K562 (cell line): ENCODE data around the gene TTC24. TPM values are rescaled to one million over a fixed set of nuclear protein-coding genes. Genes with fewer than 3 reads are reported as not detected.
A peak's percentile ranks its signal among the peaks of the same experiment; 100 is the strongest.

Source experiments
- ARHGAP35 ChIP-seq: fragments of 450-650 bp; IDR thresholded peaks from 2 replicates; pipeline ENCODE4 v1.6.1; 2018; ENCODE audit not compliant: partially characterized antibody
- CBFA2T2 ChIP-seq: fragments of 450-650 bp; conservative IDR thresholded peaks from 2 replicates; pipeline ENCODE4 v1.6.1; 2017; ENCODE audit warnings: mild to moderate bottlenecking
- CTCFL ChIP-seq: IDR thresholded peaks from 2 replicates; pipeline ENCODE4 v1.6.1; 2011; ENCODE audit warnings: borderline replicate concordance, low read depth, mild to moderate bottlenecking, moderate library complexity, low read length; ENCODE audit not compliant: insufficient read depth, poor library complexity, severe bottlenecking
- DPF2 ChIP-seq: fragments of 450-650 bp; IDR thresholded peaks from 2 replicates; pipeline ENCODE4 v1.6.1; 2016
- FOSL1 ChIP-seq: fragments of 200-800 bp; sonication (Bioruptor generic); conservative IDR thresholded peaks from 2 replicates; pipeline ENCODE4 v1.6.1; 2016; ENCODE audit warnings: missing genetic modification characterization, missing compliant biosample characterization
- GATA2 ChIP-seq: sonication (generic); formaldehyde crosslinking; IDR thresholded peaks from 2 replicates; pipeline ENCODE4 v1.4.0; 2020; ENCODE audit warnings: mild to moderate bottlenecking, missing genetic modification reagents
- GATAD2B ChIP-seq: fragments of 450-650 bp; IDR thresholded peaks from 2 replicates; pipeline ENCODE4 v1.6.1; 2017; ENCODE audit warnings: mild to moderate bottlenecking, borderline replicate concordance
- MAFK ChIP-seq: IDR thresholded peaks from 2 replicates; pipeline ENCODE4 v1.6.1; 2011; ENCODE audit warnings: low read length, improper control_type of control experiment
- MBD2 ChIP-seq: sonication (generic); IDR thresholded peaks from 2 replicates; pipeline ENCODE4 v1.6.1; 2016; ENCODE audit warnings: low read depth, borderline replicate concordance
- MECOM ChIP-seq: fragments of 250-450 bp; sonication (Bioruptor Pico); IDR thresholded peaks from 2 replicates; pipeline ENCODE4 v1.8.0; 2022; ENCODE audit warnings: inconsistent platforms
- NFIC ChIP-seq: fragments of 450-650 bp; IDR thresholded peaks from 2 replicates; pipeline ENCODE4 v1.6.1; 2017; ENCODE audit warnings: mild to moderate bottlenecking, inconsistent platforms
- NONO ChIP-seq, 2 experiments: fragments of 200-400 bp in 1 of 2; fragments of 450-650 bp in 1 of 2; formaldehyde crosslinking in 1 of 2; IDR thresholded peaks; 2 replicates each; pipeline ENCODE4 v1.6.1; 2017; ENCODE audit warnings: low read depth in 2 of 2, mild to moderate bottlenecking in 2 of 2, moderate library complexity in 2 of 2, low read length in 1 of 2
- PHB2 ChIP-seq: fragments of 450-650 bp; IDR thresholded peaks from 2 replicates; pipeline ENCODE4 v1.6.1; 2017; ENCODE audit warnings: low read depth
- PML ChIP-seq: IDR thresholded peaks from 2 replicates; pipeline ENCODE4 v1.6.1; 2012; ENCODE audit warnings: low read length, inconsistent platforms
- RAD21 ChIP-seq, 2 experiments: fragments of 250-450 bp in 1 of 2; fragments of 450-650 bp in 1 of 2; sonication (Bioruptor Pico) in 1 of 2; formaldehyde crosslinking in 1 of 2; IDR thresholded peaks in 1 of 2; conservative IDR thresholded peaks in 1 of 2; 2 replicates each; pipeline versions ENCODE4 v1.4.0 to v1.8.0; 2020 to 2022; ENCODE audit warnings: mild to moderate bottlenecking in 2 of 2, moderate library complexity in 1 of 2
- SMAD1 ChIP-seq: fragments of 150-350 bp; IDR thresholded peaks from 2 replicates; pipeline ENCODE4 v1.6.1; 2014; ENCODE audit warnings: low read length, low read depth; ENCODE audit not compliant: partially characterized antibody
- SMAD4 ChIP-seq: fragments of 250-450 bp; sonication (Bioruptor Pico); conservative IDR thresholded peaks from 2 replicates; pipeline ENCODE4 v1.8.0; 2021; ENCODE audit warnings: inconsistent platforms, mild to moderate bottlenecking, moderate library complexity
- TAL1 ChIP-seq: fragments of 450-650 bp; IDR thresholded peaks from 2 replicates; pipeline ENCODE4 v1.6.1; 2016; ENCODE audit warnings: mild to moderate bottlenecking
- TARDBP ChIP-seq: fragments of 450-650 bp; IDR thresholded peaks from 2 replicates; pipeline ENCODE4 v1.6.1; 2016
- ZFP36 ChIP-seq: fragments of 150-350 bp; IDR thresholded peaks from 2 replicates; pipeline ENCODE4 v1.6.1; 2018; ENCODE audit warnings: low read length, low read depth; ENCODE audit not compliant: partially characterized antibody
- ZNF146 ChIP-seq: IDR thresholded peaks from one replicate; pipeline ENCODE4 v1.6.1; 2018; ENCODE audit warnings: missing compliant biosample characterization; ENCODE audit not compliant: unreplicated experiment
- ZNF23 ChIP-seq: fragments of 250-450 bp; sonication (Bioruptor Pico); IDR thresholded peaks from 2 replicates; pipeline ENCODE4 v1.4.0; 2020; ENCODE audit warnings: mild to moderate bottlenecking
- ZNF518B ChIP-seq: fragments of 250-450 bp; sonication (Bioruptor Pico); IDR thresholded peaks from 2 replicates; pipeline ENCODE4 v1.5.0; 2021; ENCODE audit warnings: mild to moderate bottlenecking, moderate library complexity
- polyA plus RNA-seq, 8 experiments: library from polyadenylated mRNA; depleted of rRNA in 4 of 8; stranded (reverse) in 5 of 8; unstranded in 3 of 8; fragments of >200 nt; fragmentation: Nextera tagmentation in 2 of 8; fragmentation: Illumina TruSeq in 1 of 8; extraction: Ambion mirVana in 2 of 8; extraction: Trizol in 1 of 8; gene quantifications; 2 replicates each; pipeline versions ENCODE4 v1.2.1 to v1.2.3, GENCODE V29; 2011 to 2014; ENCODE audit warnings: inconsistent platforms in 1 of 8, missing spikeins in 1 of 8
- total RNA-seq, 7 experiments: library from RNA; depleted of rRNA in 6 of 7; stranded (reverse); fragments of >200 nt in 6 of 7; fragmentation: Illumina TruSeq in 2 of 7; extraction: Trizol in 2 of 7; gene quantifications; 2 replicates each; pipeline versions ENCODE4 v1.2.1 to v1.2.3, GENCODE V29; 2011 to 2021; ENCODE audit warnings: low replicate concordance in 1 of 7
- TF ChIP-seq, protein P1 (sequence below), 2 experiments: fragments of 450-650 bp; IDR thresholded peaks; 2 replicates each; pipeline ENCODE4 v1.6.1; 2016

Gene TTC24
- total and polyA plus RNA-seq, 9 of the 15 experiments (the other 6 are each of a cell fraction or from before 2014, with no cell fraction given) = not detected

- TF ChIP-seq ZFP36 (peak; percentile 13), SMAD4 (CRISPR knock-in tag) (peak; percentile 88), ZNF518B (CRISPR knock-in tag) (no peak), NFIC (peak; percentile 100), TAL1 (peak; percentile 77), ZNF146 (CRISPR knock-in tag) (no peak), PHB2 (no peak), PML (peak; percentile 59), ARHGAP35 (no peak), ZNF23 (CRISPR knock-in tag) (no peak), SMAD1 (peak; percentile 99), MBD2 (peak; percentile 57; the same call in 1 of the 2 replicates), NONO (IDR thresholded peaks at IDR 0.05; ENCODE audit: low read depth in 2 of 2, low read length in 1 of 2) (0 out of 4 replicates have a peak, but pooled peaks of 1 of the 2 experiments have one; percentile 26), TARDBP (peak; percentile 39; the same call in 1 of the 2 replicates), GATAD2B (peak; percentile 82; the same call in 1 of the 2 replicates), DPF2 (peak; percentile 97), FOSL1 (peak; percentile 49), GATA2 (CRISPR knock-in tag) (peak; percentile 98), CBFA2T2 (peak; percentile 86), RAD21 (CRISPR knock-in tag; conservative IDR thresholded peaks at IDR 0.05 in 1 of 2, IDR thresholded peaks at IDR 0.05 in 1 of 2) (peak in 1 of 2 experiments; percentile 42; a peak in 2 of 4 replicates), MAFK (no peak), CTCFL (peak; percentile 18), MECOM (CRISPR knock-in tag) (peak; percentile 98)
- TF ChIP-seq, protein P1, sequence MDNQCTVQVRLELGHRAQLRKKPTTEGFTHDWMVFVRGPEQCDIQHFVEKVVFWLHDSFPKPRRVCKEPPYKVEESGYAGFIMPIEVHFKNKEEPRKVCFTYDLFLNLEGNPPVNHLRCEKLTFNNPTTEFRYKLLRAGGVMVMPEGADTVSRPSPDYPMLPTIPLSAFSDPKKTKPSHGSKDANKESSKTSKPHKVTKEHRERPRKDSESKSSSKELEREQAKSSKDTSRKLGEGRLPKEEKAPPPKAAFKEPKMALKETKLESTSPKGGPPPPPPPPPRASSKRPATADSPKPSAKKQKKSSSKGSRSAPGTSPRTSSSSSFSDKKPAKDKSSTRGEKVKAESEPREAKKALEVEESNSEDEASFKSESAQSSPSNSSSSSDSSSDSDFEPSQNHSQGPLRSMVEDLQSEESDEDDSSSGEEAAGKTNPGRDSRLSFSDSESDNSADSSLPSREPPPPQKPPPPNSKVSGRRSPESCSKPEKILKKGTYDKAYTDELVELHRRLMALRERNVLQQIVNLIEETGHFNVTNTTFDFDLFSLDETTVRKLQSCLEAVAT (IDR thresholded peaks at IDR 0.05) = peak in 1 of 2 experiments; percentile 42; a peak in 1 of 4 replicates
Measured at GRCh38 chr1:156616463-156616862, 36.9 kb downstream of the TTC24 start (continued).
